DOHH2 (cell line): ENCODE data around the gene ALAS1.

Experiments
- CTCF ChIP-seq: fragments of 200-600 bp; sonication (generic); IDR thresholded peaks from one replicate; pipeline ENCODE4 v1.5.1; 2014; ENCODE audit warnings: antibody characterized with exemption, mild to moderate bottlenecking, low read depth, low read length; ENCODE audit not compliant: poor library complexity, severe bottlenecking
- EZH2phosphoT487 ChIP-seq: fragments of 200-600 bp; sonication (generic); IDR thresholded peaks from 2 replicates; pipeline ENCODE4 v1.6.1; 2017; ENCODE audit warnings: borderline replicate concordance, mild to moderate bottlenecking, antibody characterized with exemption, low read length, moderate library complexity, mixed read lengths

DNA sequence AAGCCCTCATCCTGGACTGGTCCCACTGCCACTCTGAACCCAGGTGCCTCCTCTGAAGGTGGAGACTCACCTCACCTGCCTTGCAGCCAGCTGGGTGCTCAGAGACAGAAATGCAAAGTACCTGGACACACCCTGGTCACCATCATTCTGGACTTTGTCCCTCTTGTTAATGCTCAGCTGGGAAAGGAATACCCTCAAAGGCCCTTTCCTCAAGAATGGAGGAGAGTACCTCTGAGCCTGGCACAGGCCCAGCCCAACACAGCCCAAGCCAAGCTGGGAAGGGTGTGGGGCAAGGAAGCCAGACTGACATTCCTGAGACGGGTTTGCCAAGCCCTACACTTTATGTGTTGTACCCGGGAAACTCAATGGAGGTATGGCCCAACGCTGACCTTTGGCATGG, 983 bp upstream of the ALAS1 start:
- TF ChIP-seq CTCF (no peak), EZH2phosphoT487 (no peak)
